NCI-H187 treated with DMSO at 0.1 percent for 48 hours (cell line): Measurements from ENCODE around the gene CCDC92.

Source experiments
- DNase-seq: peaks from one replicate; lab custom pipeline; 2025; lab: John Stamatoyannopoulos, UW

The CCDC92 gene

GRCh38 chr12:123976227-123976826 is 3.7 kb upstream of the CCDC92 start:
- DNase-seq = no peak

- DNase-seq = no peak
Observed at GRCh38 chr12:123973552-123974341, 1.1 kb upstream of the CCDC92 start.

DNA sequence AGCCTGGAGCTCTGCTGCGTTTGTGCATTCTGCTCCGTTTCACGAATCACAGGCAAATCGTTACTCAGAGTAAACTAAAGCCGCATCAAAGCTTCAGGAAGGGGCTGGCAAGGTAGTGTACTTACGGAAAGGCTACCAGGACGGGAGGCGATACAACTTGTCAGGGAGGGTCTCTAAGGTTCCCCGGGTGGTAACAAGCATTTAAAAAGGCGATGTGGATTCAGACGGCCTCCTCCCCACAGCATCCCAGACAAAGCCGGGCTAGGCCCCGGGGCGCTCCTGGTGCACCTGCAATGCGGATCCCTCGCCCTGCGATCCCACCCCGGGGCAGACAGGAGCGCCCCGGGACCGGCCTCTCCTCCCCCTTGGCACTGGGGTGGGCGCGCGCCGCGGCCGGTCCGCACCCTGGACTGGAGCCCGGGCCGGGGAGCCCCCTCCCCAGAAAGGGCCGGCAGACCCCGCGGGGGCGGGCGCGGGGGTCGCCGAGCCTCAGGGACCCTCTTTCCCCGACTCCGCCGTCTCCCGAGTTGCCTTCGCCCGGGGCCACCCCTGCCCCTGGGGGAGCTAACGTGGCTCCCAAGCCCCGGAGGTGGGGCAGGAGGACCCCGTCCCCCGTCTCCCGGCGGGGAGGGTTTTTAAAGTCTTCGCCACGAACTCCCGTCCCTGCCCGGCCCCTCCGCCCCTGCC is 718 bp downstream of the CCDC92 start:
- DNase-seq = no peak

DNA sequence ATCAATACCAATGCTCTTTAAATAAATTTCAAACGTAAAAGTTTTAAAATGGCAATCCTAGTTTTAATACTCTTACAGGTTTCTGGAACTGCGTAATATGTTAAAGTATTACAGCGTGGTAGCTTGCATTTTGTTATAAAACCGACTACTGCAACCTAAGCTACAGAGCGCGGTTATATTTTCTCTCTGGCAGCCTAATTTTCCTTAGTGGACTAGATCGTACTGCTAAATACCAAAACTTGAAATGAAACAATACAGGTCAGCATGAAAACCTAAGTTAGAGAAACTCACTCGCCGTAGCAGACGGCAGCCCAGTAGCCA is 1.2 kb downstream of the CCDC92 start:
- no peak for DNase-seq

GRCh38 chr12:123967121-123967586 is 5.5 kb downstream of the CCDC92 start:
- DNase-seq = no peak

DNA sequence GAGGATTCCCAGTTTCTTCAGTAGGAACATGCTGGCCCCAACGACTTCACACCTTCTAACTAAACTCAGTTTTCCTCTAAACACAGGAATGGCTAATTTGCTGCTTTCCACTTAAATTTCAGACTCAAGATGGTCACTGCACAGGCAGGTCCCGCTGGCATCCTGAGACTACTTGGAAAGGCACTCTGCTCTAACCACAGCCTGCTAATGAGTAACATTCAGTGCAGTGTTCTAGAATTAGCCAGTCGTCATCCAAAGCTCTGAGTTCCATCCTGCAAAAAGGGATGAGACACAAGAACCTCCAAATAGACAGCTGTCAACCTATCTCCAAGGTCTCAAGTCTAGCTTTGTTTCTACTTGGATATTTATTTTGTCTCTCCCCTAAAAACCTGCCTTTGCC is 6.0 kb downstream of the CCDC92 start:
- no peak for DNase-seq

- no peak for DNase-seq
Observed at GRCh38 chr12:123965382-123965781, 7.2 kb downstream of the CCDC92 start.

- no peak for DNase-seq
Observed at GRCh38 chr12:123963821-123964220, 8.8 kb downstream of the CCDC92 start.

- DNase-seq = no peak
Observed at GRCh38 chr12:123962513-123962912, 10.1 kb downstream of the CCDC92 start.

- DNase-seq = no peak
Observed at GRCh38 chr12:123961585-123962345, 10.9 kb downstream of the CCDC92 start.

GRCh38 chr12:123960856-123961255 is 11.8 kb downstream of the CCDC92 start:
- no peak for DNase-seq

GRCh38 chr12:123960029-123960735 is 12.4 kb downstream of the CCDC92 start:
- DNase-seq = no peak

- no peak for DNase-seq
Observed at GRCh38 chr12:123958876-123959275, 13.8 kb downstream of the CCDC92 start.

DNA sequence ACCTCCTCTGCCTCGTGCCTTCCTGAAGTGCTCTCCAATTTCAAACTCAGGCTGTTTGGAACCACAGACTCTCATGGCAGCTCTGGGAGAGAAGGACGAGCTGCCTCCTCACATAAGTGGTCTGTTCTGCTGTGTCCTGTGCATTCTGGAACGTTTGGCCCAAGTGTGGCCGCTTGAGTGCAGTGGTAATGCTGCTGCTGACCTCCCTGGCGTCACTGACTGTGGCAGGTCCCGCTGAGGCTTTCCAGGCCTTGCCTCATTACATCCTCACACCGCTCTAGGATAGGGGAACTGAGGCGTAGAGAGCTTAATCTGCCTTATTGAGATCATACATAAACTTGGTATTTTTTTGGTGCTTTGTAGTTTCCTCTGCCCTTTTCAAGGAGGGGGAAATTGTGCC is 14.2 kb downstream of the CCDC92 start:
- DNase-seq = no peak

DNA sequence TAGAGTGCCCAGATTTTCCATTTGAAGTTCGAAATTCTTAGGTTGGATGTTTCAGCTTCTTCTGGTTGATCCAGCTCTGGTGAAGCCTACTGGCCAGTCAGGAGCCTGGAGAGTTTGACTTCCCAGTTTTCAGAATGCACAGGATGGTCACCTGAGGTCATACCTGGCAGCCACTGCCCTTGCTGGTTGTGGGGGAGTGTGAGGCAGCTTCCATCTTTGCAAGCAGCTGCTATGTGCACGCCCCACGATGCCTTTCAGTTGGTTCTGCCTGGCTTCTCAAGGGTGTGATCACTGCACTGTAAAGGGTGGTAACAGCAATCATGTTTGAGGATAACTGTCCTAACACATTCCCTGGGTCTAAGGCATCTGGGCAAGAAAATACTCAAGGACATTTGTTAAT is 15.4 kb downstream of the CCDC92 start:
- no peak for DNase-seq

GRCh38 chr12:123956249-123956648 is 16.4 kb downstream of the CCDC92 start:
- no peak for DNase-seq

DNA sequence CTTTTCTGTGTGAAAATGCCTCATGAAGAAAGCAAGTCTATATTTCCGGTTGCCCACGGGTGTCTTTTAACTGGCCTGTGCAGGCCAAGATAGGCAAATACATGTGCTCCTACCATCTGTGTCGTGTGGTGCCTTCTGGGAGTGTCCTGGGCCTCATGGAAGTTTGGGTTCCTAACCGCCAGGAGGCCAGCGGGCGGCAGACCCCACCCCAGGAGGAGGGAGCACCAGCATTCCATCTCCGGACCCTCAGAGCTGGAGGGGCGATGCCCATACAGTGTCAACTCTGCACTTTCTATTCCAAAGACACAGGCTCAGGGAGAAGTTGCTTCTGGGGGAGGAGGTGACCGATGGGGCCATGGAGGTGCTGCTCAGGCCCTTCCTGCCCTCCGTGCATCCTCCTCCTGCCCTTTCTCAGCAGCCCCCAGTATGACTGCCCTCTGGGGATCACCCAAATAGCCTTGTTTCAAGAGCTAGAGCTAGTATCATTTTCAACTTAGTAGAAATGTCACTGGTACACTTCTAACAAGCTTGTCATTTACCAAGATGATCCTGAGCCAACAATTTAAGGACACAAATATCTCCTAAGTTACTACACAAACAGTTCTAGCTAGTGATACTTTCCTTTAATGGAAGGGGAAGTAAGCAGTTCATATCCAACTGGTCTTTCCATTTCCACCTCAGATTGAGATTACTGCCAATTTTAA is 17.8 kb downstream of the CCDC92 start:
- DNase-seq = no peak

DNA sequence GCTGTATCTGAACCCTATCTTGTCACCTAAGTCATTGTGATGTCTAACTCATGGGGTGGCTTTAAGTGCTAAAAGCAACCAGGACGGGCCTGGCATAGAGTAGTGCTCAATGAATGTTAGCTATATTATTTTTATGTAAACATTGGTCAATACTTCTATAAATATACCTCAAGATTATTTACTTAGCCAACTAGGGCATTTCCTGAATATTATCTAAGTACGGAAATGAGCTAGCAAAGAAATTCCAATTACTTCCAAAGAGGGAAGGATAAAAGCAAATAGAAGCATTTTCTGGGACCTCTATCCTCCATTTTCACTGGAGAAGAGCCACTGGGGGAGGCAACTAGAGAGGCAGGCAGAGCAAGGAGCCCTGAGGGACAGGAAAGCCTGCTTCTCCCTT is 20.6 kb downstream of the CCDC92 start:
- no peak for DNase-seq

DNA sequence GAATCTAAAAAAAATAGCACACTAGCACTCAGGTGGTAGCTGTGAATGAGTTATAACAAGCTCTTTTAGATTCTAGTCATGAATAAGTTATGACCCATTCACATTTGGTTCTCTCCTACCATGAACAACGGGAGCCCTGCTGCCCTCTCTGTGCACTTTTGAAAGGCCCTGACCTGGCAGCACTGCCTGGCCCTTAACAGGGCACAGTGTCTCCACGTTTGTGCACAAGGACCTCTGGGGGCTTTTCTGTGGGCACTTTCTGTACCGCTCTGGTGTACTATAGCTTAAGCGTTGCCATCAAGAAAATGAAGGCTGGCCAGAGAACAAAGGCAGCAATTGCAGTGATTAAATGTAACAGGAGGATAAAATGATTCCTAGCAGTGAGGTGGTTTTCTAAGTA is 21.2 kb downstream of the CCDC92 start:
- DNase-seq = no peak

- DNase-seq = no peak
Observed at GRCh38 chr12:123950476-123951349, 21.9 kb downstream of the CCDC92 start.
